Measurements from ENCODE around the gene PTPRD. TPM values are rescaled to one million over a fixed set of nuclear protein-coding genes. Genes with fewer than 3 reads are reported as not detected.

The PTPRD gene
- total RNA-seq, 2 donors from 2014 or later, result 97.4 to 101 TPM

DNA sequence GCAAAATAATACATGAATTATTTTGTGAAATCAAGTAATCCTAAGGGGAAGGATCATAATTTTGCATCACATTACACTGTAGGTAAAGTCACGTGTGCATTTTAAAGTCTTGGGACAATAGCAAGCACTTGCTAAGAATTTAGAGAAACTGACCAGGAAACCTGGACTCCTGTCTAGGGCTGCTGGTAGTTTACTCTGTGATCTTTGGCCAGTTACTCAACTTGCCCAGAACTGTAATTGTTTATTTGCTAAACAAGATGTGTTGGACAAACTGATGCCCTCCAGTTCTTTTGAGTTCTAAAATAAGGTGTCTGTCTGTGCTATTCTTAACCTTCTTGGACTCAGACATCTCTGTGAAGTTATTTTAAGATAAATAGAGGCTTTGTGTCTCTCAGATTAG is 2218.5 kb downstream of the PTPRD start:
- Histone ChIP-seq H3K9me3 (ENCODE audit: control insufficient read depth, low read length) (no peaks in the 10 kb centered on the region), H3K4me3 (ENCODE audit: low read length) (no peak overlapping the region), H3K27me3 (ENCODE audit: control insufficient read depth, insufficient read depth, low read length, poor library complexity, severe bottlenecking) (no peaks in the 10 kb centered on the region), H3K27ac (ENCODE audit: low read depth, low read length) (no peak overlapping the region), H3K36me3 (ENCODE audit: control insufficient read depth, insufficient read depth, low read length) (no peaks in the 10 kb centered on the region), H3K4me1 (ENCODE audit: control insufficient read depth, insufficient read depth, low read length) (no peaks in the 10 kb centered on the region), H3K9ac (ENCODE audit: extremely low read depth, low read length, poor library complexity, severe bottlenecking) (no peak overlapping the region)
- Mint-ChIP-seq H3K9me3 (no peaks in the 10 kb centered on the region), H3K4me3 (no peak overlapping the region), H3K4me1 (peaks cover 6% of the 10 kb centered on the region), H3K27ac (no peak overlapping the region), H3K36me3 (ENCODE audit: low read depth) (no peaks in the 10 kb centered on the region), H3K27me3 (ENCODE audit: insufficient read depth) (no peaks in the 10 kb centered on the region)
- DNase-seq, result no peak
- no peak for TF ChIP-seq CTCF (conservative IDR thresholded peaks at IDR 0.05)
- WGBS, 2 experiments (ENCODE audit: insufficient coverage in 1 of 2, insufficient read length in 1 of 2), result 88 to 97% methylated on average over 1 of the region's 1 CpG

DNA sequence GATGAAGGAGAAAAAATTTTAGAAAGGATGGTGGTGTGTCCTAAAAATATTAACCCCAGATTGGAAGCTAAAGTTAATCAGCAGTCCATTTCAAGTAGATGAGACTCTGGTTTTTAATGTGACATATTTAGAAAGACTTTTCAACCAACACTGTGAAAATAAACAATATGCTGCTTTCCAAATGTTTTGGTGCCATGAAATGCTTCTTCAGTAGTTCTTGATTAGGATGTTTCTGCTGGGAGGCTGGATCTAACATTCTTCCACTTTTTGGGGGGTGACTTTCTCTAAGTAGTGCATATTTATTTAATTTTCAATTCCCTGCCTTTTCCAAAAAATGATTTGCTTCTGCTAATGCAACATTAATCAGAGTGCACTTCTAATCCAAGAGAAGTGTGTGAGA is 2219.9 kb downstream of the PTPRD start:
- Mint-ChIP-seq H3K36me3 (ENCODE audit: low read depth) (no peaks in the 10 kb centered on the region), H3K9me3 (no peaks in the 10 kb centered on the region), H3K27me3 (ENCODE audit: insufficient read depth) (no peaks in the 10 kb centered on the region), H3K27ac (no peak overlapping the region), H3K4me1 (peaks cover 6% of the 10 kb centered on the region), H3K4me3 (no peak overlapping the region)
- Histone ChIP-seq H3K27ac (ENCODE audit: low read depth, low read length) (no peak overlapping the region), H3K4me3 (ENCODE audit: low read length) (no peak overlapping the region), H3K36me3 (ENCODE audit: control insufficient read depth, insufficient read depth, low read length) (no peaks in the 10 kb centered on the region), H3K9ac (ENCODE audit: extremely low read depth, low read length, poor library complexity, severe bottlenecking) (no peak overlapping the region), H3K9me3 (ENCODE audit: control insufficient read depth, low read length) (no peaks in the 10 kb centered on the region), H3K4me1 (ENCODE audit: control insufficient read depth, insufficient read depth, low read length) (no peaks in the 10 kb centered on the region), H3K27me3 (ENCODE audit: control insufficient read depth, insufficient read depth, low read length, poor library complexity, severe bottlenecking) (no peaks in the 10 kb centered on the region)
- TF ChIP-seq CTCF (conservative IDR thresholded peaks at IDR 0.05), result no peak
- DNase-seq, result no peak

GRCh38 chr9:8391566-8391965 is 2221.2 kb downstream of the PTPRD start:
- no peaks in the 10 kb centered on the region for H3K27me3 ChIP-seq (ENCODE audit: control insufficient read depth, insufficient read depth, low read length, poor library complexity, severe bottlenecking)
- Mint-ChIP-seq H3K9me3 (no peaks in the 10 kb centered on the region), H3K4me3 (no peak overlapping the region), H3K36me3 (ENCODE audit: low read depth) (no peaks in the 10 kb centered on the region), H3K4me1 (peaks cover 6% of the 10 kb centered on the region), H3K27me3 (ENCODE audit: insufficient read depth) (no peaks in the 10 kb centered on the region), H3K27ac (no peak overlapping the region)
- H3K4me1 ChIP-seq (ENCODE audit: control insufficient read depth, insufficient read depth, low read length), result no peaks in the 10 kb centered on the region
- no peak overlapping the region for H3K4me3 ChIP-seq (ENCODE audit: low read length)
- no peaks in the 10 kb centered on the region for H3K36me3 ChIP-seq (ENCODE audit: control insufficient read depth, insufficient read depth, low read length)
- TF ChIP-seq CTCF (conservative IDR thresholded peaks at IDR 0.05), result no peak
- no peaks in the 10 kb centered on the region for H3K9me3 ChIP-seq (ENCODE audit: control insufficient read depth, low read length)
- no peak overlapping the region for H3K9ac ChIP-seq (ENCODE audit: extremely low read depth, low read length, poor library complexity, severe bottlenecking)
- DNase-seq, result no peak
- H3K27ac ChIP-seq (ENCODE audit: low read depth, low read length), result no peak overlapping the region

Measured in endodermal cell (in vitro differentiated cells).